UCSD-AML1 (cell line): ENCODE measurements around the gene ULK4.
"Not testable (repeated sequence)": the region's sequence is repeated elsewhere in the genome, so short reads cannot be mapped to it uniquely, and the experiment has no call there.

Source experiments
- DNase-seq: peaks from one replicate; lab custom pipeline; 2025; ENCODE audit not compliant: unreplicated experiment; lab: John Stamatoyannopoulos, UW

The ULK4 gene

DNA sequence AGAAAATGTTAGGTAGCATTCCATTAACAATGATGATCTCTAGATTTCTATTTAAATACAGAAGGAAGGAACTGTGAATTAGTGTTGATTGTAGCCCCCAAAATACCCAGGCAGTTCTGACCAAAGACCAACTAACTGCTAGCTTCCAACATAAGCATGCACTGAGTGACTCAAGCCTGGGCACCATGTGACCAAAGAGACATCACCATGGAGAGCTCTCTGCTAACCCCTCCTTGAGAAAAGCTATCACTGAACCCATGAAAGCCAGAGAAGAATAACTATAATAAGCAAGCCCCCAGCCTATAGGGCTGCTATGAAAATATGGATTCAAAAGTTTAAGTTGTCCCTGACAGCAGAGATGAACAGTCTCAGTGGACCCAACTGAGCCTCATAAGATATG lies 310.2 kb downstream of the ULK4 start:
- no peak for DNase-seq

GRCh38 chr3:41650406-41650805 lies 311.5 kb downstream of the ULK4 start:
- no peak for DNase-seq

DNA sequence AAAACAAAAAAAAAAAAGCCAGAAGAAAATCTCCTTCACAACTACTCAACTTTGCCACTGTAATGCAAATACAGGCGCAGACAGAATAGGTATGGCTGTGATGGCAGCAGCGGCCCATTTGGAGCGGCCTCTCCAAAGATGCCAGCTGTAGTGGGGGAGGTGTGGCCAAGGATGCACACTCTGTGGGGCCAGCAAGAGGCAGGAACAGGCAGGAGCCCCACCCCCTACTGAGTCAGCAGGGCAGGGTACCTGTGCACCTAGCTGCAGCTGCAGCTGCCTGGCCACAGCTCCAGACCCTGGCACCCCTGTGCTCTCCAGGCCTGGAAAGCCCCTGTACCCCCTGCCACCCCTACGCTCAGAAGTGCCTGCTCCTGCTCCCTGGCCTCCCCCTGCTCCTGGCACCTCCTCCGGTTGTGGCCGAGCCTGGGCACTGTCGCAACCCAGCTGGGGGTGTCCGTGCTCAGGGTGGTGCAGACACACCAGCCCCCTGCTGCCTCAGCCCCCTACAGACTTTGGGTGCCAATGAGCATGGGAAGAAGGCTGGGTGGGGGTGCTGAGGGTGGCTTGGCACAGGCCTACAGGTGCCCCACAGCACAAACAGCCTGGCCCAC lies 312.7 kb downstream of the ULK4 start:
- no peak for DNase-seq

DNA sequence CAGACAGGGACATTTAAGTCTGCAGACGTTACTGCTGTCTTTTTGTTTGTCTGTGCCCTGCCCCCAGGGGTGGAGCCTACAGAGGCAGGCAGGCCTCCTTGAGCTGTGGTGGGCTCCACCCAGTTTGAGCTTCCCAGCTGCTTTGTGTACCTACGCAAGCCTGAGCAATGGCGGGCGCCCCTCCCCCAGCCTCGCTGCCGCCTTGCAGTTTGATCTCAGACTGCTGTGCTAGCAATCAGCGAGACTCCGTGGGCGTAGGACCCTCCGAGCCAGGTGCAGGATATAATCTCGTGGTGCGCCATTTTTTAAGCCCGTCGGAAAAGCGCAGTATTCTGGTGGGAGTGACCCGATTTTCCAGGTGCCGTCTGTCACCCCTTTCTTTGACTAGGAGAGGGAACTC lies 314.2 kb downstream of the ULK4 start:
- not testable (repeated sequence) for DNase-seq

GRCh38 chr3:41640076-41640475 lies 321.8 kb downstream of the ULK4 start:
- no peak for DNase-seq

DNA sequence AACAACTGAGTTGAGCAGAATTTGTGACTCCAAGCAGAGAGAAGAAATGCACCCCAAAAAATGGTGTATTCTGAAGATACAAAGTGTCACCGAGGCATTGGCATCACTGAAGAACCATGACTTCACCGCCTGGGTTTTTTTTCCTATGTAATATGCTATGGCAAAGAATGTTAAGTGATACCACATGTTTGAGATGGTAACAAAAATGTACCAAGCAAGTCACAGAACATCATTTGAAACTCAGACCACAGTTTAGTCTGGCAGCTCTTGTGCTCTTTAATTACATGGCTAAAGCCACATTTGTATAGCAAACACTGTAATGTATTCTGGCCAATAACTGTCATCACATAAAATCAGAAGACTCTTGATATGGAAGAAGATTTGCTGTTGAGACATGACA lies 323.5 kb downstream of the ULK4 start:
- DNase-seq: no peak

DNA sequence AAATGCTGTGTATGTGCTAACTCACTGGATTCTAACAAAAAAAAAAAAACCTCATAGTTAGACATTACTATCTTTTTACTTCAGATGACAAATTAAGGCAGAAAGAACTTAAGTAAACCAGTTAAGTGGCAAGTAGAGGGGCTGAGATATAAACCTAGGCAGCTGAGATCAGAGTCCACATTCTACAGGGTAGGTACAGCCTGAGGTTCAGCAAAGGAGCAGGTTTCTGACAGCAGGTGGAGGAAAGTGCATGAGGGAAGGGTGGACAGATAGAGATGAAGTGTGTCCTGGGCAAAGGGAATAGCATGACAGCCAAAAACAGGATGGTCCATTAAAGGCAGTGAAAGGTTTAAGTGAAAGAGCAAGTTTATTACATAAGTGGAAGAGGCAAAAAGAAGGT lies 329.2 kb downstream of the ULK4 start:
- DNase-seq: no peak

DNA sequence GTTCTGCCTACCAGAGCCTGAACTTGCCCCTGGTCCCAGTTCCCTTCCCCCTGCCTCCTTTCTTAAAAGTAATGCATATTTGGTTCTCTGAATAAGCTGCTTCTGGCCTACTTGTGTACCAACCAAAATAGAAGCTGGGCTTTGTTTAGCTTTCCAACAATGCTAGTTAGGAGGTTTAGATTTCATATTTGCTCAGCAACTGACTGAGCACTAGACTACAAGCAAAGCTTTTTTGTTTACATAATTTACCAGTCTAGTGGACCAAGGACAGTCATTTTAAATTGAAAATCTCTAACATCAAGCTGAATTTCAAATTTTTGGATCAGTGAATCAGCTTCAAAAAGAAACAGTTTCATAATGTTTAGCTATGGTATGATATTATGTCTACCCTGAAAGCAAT lies 331.2 kb downstream of the ULK4 start:
- no peak for DNase-seq

GRCh38 chr3:41629986-41630385 lies 331.9 kb downstream of the ULK4 start:
- DNase-seq: no peak

GRCh38 chr3:41629072-41629471 lies 332.8 kb downstream of the ULK4 start:
- DNase-seq: no peak

DNA sequence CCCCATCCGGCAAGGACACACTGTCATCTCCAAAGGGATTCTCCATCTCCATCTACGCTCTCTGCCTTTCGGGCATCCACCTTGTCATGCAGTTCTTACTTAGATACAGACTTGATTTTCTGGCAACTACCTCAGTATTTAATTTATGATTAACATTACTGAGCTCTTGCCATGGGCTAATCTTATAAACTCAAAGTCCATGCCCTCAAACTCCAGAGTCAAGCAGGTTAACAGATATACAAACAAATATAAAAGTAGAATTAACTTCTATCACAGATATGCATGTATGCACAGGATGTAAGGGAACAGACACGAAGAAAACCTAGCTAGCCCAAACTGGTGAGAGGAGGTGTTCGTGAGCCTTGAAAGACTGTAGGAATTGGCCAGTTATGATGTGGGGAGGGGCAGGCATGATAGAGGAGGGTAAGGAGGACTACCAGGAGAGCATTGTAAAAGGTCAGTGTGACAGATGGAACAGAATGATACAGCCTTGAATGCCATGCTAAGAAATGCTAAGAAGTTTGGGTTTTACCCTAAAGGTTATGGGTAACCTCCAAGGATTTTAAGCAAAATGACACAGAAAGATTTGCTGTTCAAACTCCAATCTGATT lies 334.3 kb downstream of the ULK4 start:
- DNase-seq: no peak

DNA sequence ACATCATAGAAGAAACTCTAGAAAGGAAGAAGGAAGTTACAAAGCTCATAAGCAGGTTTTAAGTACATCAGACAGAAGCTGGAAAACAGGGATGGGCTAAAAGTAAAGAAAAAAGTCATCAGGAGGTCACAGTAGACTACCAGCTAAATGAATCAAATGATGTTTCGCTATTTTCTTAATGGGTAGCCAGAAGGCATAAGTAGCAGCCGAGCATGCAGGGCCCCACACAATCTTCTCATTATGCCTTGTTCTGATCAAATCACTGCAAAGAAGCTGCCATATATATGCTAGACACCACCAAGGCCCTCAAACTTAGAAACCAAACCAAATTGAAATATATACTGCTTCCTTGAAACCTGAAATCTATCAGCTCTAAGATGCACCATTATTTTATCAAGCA lies 349.1 kb downstream of the ULK4 start:
- no peak for DNase-seq

GRCh38 chr3:41611008-41611407 lies 350.9 kb downstream of the ULK4 start:
- DNase-seq: no peak

GRCh38 chr3:41608347-41608746 lies 353.6 kb downstream of the ULK4 start:
- DNase-seq: no peak

DNA sequence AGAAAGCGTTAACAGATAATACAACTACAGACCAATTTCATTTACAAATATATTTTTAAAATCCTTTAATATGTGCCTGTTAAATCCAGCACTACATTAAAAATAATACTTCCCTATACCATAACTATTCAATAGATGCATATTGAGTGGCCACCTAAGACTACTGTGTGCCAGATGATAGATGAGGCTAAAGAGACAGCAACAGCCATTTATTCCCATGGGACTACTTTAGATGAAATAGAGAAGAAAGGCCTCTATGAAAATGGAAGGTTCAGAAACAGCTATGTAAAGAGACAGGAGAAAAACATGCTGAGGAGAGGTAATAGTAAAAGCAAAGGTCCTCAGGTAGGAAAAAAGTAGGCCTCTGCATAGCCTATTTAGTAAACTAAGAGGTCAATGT lies 358.1 kb downstream of the ULK4 start:
- DNase-seq: no peak

GRCh38 chr3:41602121-41602520 lies 359.8 kb downstream of the ULK4 start:
- DNase-seq: no peak

DNA sequence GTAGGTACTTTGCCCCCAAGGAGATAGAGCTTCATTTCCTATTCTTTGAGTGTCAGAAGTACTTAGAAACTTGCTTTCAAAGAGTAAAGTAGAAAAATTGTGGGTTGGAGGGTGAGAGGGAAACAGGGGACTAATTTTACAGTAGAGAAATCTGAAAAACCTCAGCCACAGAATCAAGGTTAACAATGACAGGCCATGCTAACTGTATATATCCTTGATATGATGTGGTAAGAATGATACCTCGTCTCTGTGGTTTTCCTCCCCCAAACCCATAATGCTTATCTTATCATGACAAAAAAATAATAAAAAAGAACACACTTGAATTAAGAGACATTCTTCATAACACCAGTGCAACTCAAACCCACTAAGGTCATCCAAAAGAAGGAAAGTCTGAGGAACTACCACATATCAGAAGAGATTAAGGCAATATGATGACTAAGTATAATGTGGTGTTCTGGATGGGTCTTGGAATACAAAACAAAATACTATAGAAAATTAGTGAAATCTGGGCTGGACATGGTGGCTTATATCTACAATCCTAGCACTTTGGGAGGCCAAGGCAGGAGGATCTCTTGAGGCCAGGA lies 360.4 kb downstream of the ULK4 start:
- no peak for DNase-seq

GRCh38 chr3:41600616-41601015 lies 361.3 kb downstream of the ULK4 start:
- no peak for DNase-seq

GRCh38 chr3:41599127-41599484 lies 362.8 kb downstream of the ULK4 start:
- DNase-seq: no peak

DNA sequence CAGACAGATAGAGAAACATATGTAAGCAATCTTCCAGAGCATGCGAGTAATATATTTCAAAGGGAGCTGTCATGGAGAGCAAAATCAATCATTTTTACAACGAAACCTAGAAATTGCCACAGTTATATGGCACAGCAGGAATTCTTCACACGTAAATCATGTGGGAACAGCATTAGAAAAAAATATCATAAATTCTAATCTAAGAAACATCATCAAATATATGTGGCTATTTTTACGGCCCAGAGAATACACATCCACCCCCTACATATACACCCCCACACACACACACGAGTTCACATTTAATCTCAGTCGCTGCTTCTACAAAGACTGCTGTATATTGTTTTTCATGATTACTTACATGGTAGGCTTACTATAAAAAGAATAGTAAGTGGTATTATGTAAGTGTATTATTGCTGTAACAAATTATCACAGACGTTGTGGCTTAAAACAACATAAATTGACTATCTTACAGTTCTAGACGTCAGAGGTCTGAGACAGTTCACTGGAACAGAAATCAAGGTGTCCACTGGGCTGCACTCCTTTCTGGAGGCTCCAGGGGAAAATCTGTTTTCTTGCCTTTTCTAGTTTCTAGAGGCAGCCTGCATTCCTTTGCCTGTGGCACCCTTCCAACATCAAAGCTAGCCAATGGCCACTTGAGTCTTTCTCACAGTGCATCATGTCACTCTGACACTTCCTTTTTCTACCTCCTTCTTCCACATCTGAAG lies 363.3 kb downstream of the ULK4 start:
- no peak for DNase-seq

DNA sequence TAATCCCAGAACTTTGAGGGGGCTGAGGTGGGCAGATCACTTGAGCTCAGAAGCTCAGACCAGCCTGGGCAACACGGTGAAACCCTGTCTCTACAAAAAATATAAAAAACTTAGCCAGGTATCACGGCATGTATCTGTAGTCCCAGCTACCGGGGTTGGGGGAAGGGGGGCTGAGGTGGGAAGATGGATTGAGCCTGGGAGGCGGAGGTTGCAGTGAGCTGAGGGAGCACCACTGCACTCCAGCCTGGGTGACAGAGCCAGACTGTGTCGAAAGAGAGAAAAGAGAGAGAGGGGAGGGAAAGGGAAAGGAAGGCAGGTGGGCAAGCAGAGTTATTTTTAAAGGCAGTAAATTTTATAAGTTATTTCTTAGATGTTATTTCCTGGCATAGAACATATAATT lies 368.1 kb downstream of the ULK4 start:
- DNase-seq: no peak

DNA sequence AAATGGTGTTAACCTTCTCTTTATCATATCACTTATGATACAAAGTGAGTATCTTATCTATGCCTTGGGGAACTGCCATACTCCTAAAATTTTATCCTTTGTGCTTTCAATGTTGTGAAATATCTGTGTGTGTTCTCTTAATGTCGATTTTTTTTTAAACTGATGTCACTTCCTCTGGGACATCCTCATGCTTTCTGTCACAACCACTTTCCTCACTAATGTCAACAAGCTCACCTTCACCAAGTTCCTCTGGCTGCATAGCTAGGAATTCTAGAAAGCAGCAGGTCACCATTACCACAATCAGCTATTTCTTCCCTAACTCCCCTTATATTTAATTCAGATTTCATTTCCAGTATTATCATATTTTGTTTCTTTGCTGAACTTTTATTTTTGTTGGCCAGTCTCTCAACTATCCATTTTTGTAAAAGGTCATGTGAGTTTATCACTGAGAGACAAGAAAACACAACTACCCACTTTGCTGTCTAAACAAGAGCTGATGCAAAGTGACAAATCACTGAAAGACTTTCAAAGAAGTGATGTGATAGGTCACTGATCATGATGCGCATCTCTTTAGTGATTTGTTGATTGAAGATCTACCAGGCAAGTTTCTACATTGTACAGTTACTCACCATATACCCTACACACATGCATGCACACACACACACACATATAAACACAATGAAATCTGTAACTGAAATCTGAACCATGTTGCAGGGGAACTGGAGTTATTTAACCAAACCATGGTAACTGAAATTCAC lies 369.0 kb downstream of the ULK4 start:
- no peak for DNase-seq
